OCI-LY7 (cell line): Measurements from ENCODE around the gene ATP2C2. TPM values are rescaled to one million over a fixed set of nuclear protein-coding genes. Genes with fewer than 3 reads are reported as not detected.

Source experiments
- BruUV-seq: library from RNA; stranded (reverse); fragments of 400-500 nt; replicated peaks from 2 replicates; lab custom pipeline; 2021; lab: Mats Ljungman, UMichigan
- CTCF ChIA-PET: fragments of 300-600 bp; sonication (Branson Sonifier 250); formaldehyde crosslinking; loops from one replicate; lab custom pipeline; 2022; ENCODE audit warnings: antibody characterized with exemption; ENCODE audit not compliant: unreplicated experiment; lab: Charles Lee
- POLR2A ChIA-PET: fragments of 300-600 bp; sonication (Branson Sonifier 250); formaldehyde crosslinking; loops from one replicate; lab custom pipeline; 2022; ENCODE audit warnings: antibody characterized with exemption; lab: Charles Lee
- DNase-seq: peaks from one replicate; pipeline ENCODE4 v3.0.0-alpha.2; 2015; ENCODE audit warnings: low spot score
- H2AFZ ChIP-seq: fragments of 200-600 bp; sonication (generic), shearing (Covaris generic); 2 replicates; pipeline ENCODE4 v1.6.1; 2014; ENCODE audit warnings: mild to moderate bottlenecking, antibody characterized with exemption, low read length, moderate library complexity
- H3K27ac ChIP-seq: fragments of 200-600 bp; sonication (generic); 2 replicates; pipeline ENCODE4 v1.5.1; 2014; ENCODE audit warnings: mixed run types, low read depth, mild to moderate bottlenecking, moderate library complexity, low read length, inconsistent platforms; ENCODE audit not compliant: poor library complexity, severe bottlenecking
- H3K36me3 ChIP-seq: fragments of 200-600 bp; sonication (generic); 2 replicates; pipeline ENCODE4 v1.6.1; 2014; ENCODE audit warnings: mild to moderate bottlenecking, antibody characterized with exemption, low read length, moderate library complexity, mixed read lengths; ENCODE audit not compliant: insufficient read depth
- H3K4me1 ChIP-seq: fragments of 200-600 bp; sonication (generic); 2 replicates; pipeline ENCODE4 v1.5.1; 2014; ENCODE audit warnings: mild to moderate bottlenecking, low read length; ENCODE audit not compliant: insufficient read depth, poor library complexity, severe bottlenecking
- H3K4me2 ChIP-seq: fragments of 200-600 bp; sonication (generic); 2 replicates; pipeline ENCODE4 v1.6.1; 2014; ENCODE audit warnings: mild to moderate bottlenecking, low read length
- H3K4me3 ChIP-seq: fragments of 200-600 bp; sonication (generic); 2 replicates; pipeline ENCODE4 v1.5.1; 2014; ENCODE audit warnings: mild to moderate bottlenecking, low read depth, low read length; ENCODE audit not compliant: poor library complexity, severe bottlenecking
- H3K79me2 ChIP-seq: fragments of 200-600 bp; sonication (generic); 2 replicates; pipeline ENCODE4 v1.6.1; 2016; ENCODE audit warnings: low read depth, mild to moderate bottlenecking, low read length, moderate library complexity, mixed read lengths; ENCODE audit not compliant: insufficient read depth
- H3K9me2 ChIP-seq: fragments of 200-600 bp; sonication (generic); 2 replicates; pipeline ENCODE4 v1.6.1; 2016; ENCODE audit warnings: mild to moderate bottlenecking, low read length, mixed read lengths; ENCODE audit not compliant: insufficient read depth
- H3K9me3 ChIP-seq: fragments of 200-600 bp; sonication (generic); 2 replicates; pipeline ENCODE4 v1.6.1; 2014; ENCODE audit warnings: mild to moderate bottlenecking, mixed run types, low read length, mixed read lengths
- H4K20me1 ChIP-seq: fragments of 200-600 bp; sonication (generic); 2 replicates; pipeline ENCODE4 v1.6.1; 2014; ENCODE audit warnings: mild to moderate bottlenecking, antibody characterized with exemption, low read length, moderate library complexity, mixed read lengths; ENCODE audit not compliant: insufficient read depth
- EZH2phosphoT487 ChIP-seq: fragments of 200-600 bp; sonication (generic); IDR thresholded peaks from 2 replicates; pipeline ENCODE4 v1.6.1; 2018; ENCODE audit warnings: low read depth, borderline replicate concordance, mild to moderate bottlenecking, mixed run types, antibody characterized with exemption, low read length, moderate library complexity, mixed read lengths
- intact Hi-C: fragments of 100-400 bp; cut with micrococcal nuclease; formaldehyde crosslinking; loops from one replicate; pipeline ENCODE4 v1.10.0; 2022; ENCODE audit not compliant: unreplicated experiment
- total RNA-seq, 2 experiments: library from RNA; depleted of rRNA in 1 of 2; stranded (reverse); fragments of >200 nt in 1 of 2; shearing (Covaris generic) in 1 of 2; gene quantifications; 2 replicates each; pipeline ENCODE4 v1.2.3, GENCODE V29; 2014 to 2022
- TF ChIP-seq, protein P1 (sequence below): fragments of 200-600 bp; sonication (generic); conservative IDR thresholded peaks from 2 replicates; pipeline ENCODE4 v1.5.1; 2014; ENCODE audit warnings: mild to moderate bottlenecking, antibody characterized with exemption, low read length, moderate library complexity, mixed read lengths

The ATP2C2 gene
- total RNA-seq, 2 experiments from 2014 or later, result 0.66 TPM; not detected in 1

GRCh38 chr16:84513123-84513522, 144.8 kb downstream of the ATP2C2 start:
- Histone ChIP-seq H3K4me1 (peaks cover 41% of the 10 kb centered on the region), H3K9me2 (no peaks in the 10 kb centered on the region), H3K36me3 (no peaks in the 10 kb centered on the region), H3K4me3 (no peak overlapping the region), H3K79me2 (no peaks in the 10 kb centered on the region), H3K27ac (no peak overlapping the region), H3K9me3 (no peaks in the 10 kb centered on the region), H3K4me2 (no peak overlapping the region), H2AFZ (no peak overlapping the region), H4K20me1 (no peaks in the 10 kb centered on the region)
- intact Hi-C loops, result no loop called here
- ChIA-PET CTCF (interaction anchor here (0.6 kb wide), 1 partner anchor 247 kb away, joined by 3 read pairs; no protein-coding TSS in a partner anchor), POLR2A (interaction anchor here (0.9 to 2.4 kb wide), 4 partner anchors 79 to 109 kb away, joined by 3 to 8 read pairs (median 3); no protein-coding TSS in a partner anchor)
- TF ChIP-seq, protein P1, sequence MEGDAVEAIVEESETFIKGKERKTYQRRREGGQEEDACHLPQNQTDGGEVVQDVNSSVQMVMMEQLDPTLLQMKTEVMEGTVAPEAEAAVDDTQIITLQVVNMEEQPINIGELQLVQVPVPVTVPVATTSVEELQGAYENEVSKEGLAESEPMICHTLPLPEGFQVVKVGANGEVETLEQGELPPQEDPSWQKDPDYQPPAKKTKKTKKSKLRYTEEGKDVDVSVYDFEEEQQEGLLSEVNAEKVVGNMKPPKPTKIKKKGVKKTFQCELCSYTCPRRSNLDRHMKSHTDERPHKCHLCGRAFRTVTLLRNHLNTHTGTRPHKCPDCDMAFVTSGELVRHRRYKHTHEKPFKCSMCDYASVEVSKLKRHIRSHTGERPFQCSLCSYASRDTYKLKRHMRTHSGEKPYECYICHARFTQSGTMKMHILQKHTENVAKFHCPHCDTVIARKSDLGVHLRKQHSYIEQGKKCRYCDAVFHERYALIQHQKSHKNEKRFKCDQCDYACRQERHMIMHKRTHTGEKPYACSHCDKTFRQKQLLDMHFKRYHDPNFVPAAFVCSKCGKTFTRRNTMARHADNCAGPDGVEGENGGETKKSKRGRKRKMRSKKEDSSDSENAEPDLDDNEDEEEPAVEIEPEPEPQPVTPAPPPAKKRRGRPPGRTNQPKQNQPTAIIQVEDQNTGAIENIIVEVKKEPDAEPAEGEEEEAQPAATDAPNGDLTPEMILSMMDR, result no peak
- no peak for TF ChIP-seq EZH2phosphoT487
- no TSS peak for BruUV-seq
- no peak for DNase-seq

GRCh38 chr16:84513666-84514065, 145.3 kb downstream of the ATP2C2 start:
- no peak for DNase-seq
- H4K20me1 ChIP-seq, result no peaks in the 10 kb centered on the region
- no peaks in the 10 kb centered on the region for H3K79me2 ChIP-seq
- H3K36me3 ChIP-seq, result no peaks in the 10 kb centered on the region
- no peak overlapping the region for H3K4me2 ChIP-seq
- intact Hi-C loops, result no loop called here
- no peak overlapping the region for H3K4me3 ChIP-seq
- no peaks in the 10 kb centered on the region for H3K9me3 ChIP-seq
- ChIA-PET CTCF (interaction anchor here (0.6 to 1.3 kb wide), 3 partner anchors 107 to 246 kb away, joined by 3 to 4 read pairs (median 3); no protein-coding TSS in a partner anchor), POLR2A (interaction anchor here (0.6 to 2.4 kb wide), 7 partner anchors 26 to 106 kb away, joined by 3 to 8 read pairs (median 3); no protein-coding TSS in a partner anchor)
- H3K27ac ChIP-seq, result no peak overlapping the region
- H3K9me2 ChIP-seq, result no peaks in the 10 kb centered on the region
- BruUV-seq, result no TSS peak
- TF ChIP-seq, protein P1, result no peak
- peaks cover 36% of the 10 kb centered on the region for H3K4me1 ChIP-seq
- H2AFZ ChIP-seq, result no peak overlapping the region

Other genes with a start within 250 kb of the ATP2C2 start
- 15.4 and 16.3 TPM in 2 replicates for gene HSDL1, start 223.4 kb upstream of the ATP2C2 start, total RNA-seq (2014; rRNA removed; shearing (Covaris generic))
- gene HSDL1, start 223.4 kb upstream of the ATP2C2 start, total RNA-seq (2022), result 25.1 and 26.9 TPM in 2 replicates
- gene DNAAF1, start 223.2 kb upstream of the ATP2C2 start, total RNA-seq (2014; rRNA removed; shearing (Covaris generic)), result 0.08 TPM in 1 of 2 replicates, not detected in the other
- 0.24 and 0.34 TPM in 2 replicates for gene DNAAF1, start 223.2 kb upstream of the ATP2C2 start, total RNA-seq (2022)
- 27.4 and 64.6 TPM in 2 replicates for gene TAF1C, start 181.5 kb upstream of the ATP2C2 start, total RNA-seq (2014; rRNA removed; shearing (Covaris generic))
- gene TAF1C, start 181.5 kb upstream of the ATP2C2 start, total RNA-seq (2022), result 62.5 and 66.1 TPM in 2 replicates
- gene ADAD2, start 177.4 kb upstream of the ATP2C2 start, total RNA-seq (2014; rRNA removed; shearing (Covaris generic)), result not detected in 2 replicates
- not detected in 2 replicates for gene ADAD2, start 177.4 kb upstream of the ATP2C2 start, total RNA-seq (2022)
- not detected in 2 replicates for gene KCNG4, start 128.5 kb upstream of the ATP2C2 start, total RNA-seq (2014; rRNA removed; shearing (Covaris generic))
- gene KCNG4, start 128.5 kb upstream of the ATP2C2 start, total RNA-seq (2022), result not detected in 2 replicates
- gene WFDC1, start 73.7 kb upstream of the ATP2C2 start, total RNA-seq (2014; rRNA removed; shearing (Covaris generic)), result not detected in 2 replicates
- gene WFDC1, start 73.7 kb upstream of the ATP2C2 start, total RNA-seq (2022), result not detected in 2 replicates
- 9.6 and 12.0 TPM in 2 replicates for gene MEAK7, start 136.1 kb downstream of the ATP2C2 start, total RNA-seq (2014; rRNA removed; shearing (Covaris generic))
- gene MEAK7, start 136.1 kb downstream of the ATP2C2 start, total RNA-seq (2022), result 20.5 and 23.3 TPM in 2 replicates
- 119 and 125 TPM in 2 replicates for gene COTL1, start 249.5 kb downstream of the ATP2C2 start, total RNA-seq (2014; rRNA removed; shearing (Covaris generic))
- 214 and 232 TPM in 2 replicates for gene COTL1, start 249.5 kb downstream of the ATP2C2 start, total RNA-seq (2022)